Stimulated activated CD4-positive, alpha-beta T cell treated with anti-CD3 and anti-CD28 coated beads, Interleukin-2, amount 100 ng/mL, for 24 hours (primary cell): ENCODE measurements around the gene SLF2.
A peak's percentile ranks its signal among the peaks of the same experiment; 100 is the strongest.

Experiments used
- DNase-seq, 2 donors: peaks; one replicate each; pipeline ENCODE4 v3.0.0-alpha.2; 2020

Gene SLF2, protein sequence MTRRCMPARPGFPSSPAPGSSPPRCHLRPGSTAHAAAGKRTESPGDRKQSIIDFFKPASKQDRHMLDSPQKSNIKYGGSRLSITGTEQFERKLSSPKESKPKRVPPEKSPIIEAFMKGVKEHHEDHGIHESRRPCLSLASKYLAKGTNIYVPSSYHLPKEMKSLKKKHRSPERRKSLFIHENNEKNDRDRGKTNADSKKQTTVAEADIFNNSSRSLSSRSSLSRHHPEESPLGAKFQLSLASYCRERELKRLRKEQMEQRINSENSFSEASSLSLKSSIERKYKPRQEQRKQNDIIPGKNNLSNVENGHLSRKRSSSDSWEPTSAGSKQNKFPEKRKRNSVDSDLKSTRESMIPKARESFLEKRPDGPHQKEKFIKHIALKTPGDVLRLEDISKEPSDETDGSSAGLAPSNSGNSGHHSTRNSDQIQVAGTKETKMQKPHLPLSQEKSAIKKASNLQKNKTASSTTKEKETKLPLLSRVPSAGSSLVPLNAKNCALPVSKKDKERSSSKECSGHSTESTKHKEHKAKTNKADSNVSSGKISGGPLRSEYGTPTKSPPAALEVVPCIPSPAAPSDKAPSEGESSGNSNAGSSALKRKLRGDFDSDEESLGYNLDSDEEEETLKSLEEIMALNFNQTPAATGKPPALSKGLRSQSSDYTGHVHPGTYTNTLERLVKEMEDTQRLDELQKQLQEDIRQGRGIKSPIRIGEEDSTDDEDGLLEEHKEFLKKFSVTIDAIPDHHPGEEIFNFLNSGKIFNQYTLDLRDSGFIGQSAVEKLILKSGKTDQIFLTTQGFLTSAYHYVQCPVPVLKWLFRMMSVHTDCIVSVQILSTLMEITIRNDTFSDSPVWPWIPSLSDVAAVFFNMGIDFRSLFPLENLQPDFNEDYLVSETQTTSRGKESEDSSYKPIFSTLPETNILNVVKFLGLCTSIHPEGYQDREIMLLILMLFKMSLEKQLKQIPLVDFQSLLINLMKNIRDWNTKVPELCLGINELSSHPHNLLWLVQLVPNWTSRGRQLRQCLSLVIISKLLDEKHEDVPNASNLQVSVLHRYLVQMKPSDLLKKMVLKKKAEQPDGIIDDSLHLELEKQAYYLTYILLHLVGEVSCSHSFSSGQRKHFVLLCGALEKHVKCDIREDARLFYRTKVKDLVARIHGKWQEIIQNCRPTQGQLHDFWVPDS

DNA sequence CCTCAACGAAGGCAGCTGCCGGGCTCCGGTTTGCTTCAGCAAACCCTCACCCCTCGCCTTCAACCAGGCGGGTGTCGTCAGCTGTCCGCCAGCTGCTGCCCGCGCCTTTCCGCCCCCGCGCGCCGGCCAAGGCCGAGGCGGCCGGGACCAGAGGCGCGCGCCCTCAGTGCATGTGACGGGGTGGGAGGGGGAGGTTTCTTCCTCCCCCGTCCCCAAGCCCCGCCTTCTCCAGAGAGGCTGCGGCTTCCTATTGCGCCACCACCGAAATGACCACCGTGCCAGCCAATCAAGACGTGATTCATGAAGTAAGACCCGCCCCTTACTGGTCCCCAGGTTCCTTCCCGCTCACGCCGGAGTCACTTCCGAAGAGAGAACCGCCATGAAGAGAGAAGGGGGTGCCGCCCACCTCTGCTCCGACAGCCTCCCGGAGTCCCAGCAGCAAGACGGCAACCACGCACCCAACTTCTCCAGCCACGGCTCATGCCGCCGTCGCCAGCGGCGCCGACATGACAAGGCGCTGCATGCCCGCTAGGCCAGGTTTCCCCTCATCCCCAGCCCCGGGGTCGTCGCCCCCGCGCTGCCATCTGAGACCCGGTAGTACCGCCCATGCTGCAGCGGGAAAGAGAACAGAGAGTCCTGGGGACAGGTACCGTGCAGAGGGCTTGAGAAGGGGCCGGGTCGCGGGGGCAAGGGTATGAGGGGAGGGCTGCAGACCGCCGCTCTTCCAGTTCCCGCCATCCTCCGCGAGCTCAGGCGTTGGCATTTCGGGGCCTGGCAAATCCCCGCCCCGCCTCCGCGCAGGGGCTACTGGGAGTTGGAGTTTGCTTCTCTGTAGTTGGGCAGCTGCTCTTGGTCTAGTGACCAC is at the start of gene SLF2:
Gene SLF2, plus strand, starts transcription at position 359 of the 865 bp plus-strand sequence. Its CDS starts 148 bp downstream, at position 507.
- peak; percentile 91 to 94 for DNase-seq

DNA sequence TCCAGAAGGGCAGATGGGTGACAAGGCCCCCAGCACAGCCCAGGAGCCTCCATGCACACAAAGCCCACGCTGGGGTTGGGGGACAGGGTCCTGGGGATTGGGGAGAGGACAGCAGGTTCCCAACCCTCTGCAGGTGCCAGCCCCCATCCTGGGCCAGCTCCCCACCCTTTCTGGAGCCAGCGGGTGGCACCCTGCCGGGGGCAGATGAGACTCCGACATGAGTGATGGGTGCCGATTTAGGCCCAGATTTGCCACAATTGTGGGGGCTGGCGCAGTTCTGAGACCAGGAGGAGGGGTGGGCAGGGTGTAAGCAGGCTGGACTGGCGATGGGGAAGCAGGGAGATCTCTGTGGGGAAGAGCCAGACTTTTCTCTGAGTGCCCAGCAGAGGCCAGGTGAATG is 49.3 kb upstream of the SLF2 start:
- no peak for DNase-seq

DNA sequence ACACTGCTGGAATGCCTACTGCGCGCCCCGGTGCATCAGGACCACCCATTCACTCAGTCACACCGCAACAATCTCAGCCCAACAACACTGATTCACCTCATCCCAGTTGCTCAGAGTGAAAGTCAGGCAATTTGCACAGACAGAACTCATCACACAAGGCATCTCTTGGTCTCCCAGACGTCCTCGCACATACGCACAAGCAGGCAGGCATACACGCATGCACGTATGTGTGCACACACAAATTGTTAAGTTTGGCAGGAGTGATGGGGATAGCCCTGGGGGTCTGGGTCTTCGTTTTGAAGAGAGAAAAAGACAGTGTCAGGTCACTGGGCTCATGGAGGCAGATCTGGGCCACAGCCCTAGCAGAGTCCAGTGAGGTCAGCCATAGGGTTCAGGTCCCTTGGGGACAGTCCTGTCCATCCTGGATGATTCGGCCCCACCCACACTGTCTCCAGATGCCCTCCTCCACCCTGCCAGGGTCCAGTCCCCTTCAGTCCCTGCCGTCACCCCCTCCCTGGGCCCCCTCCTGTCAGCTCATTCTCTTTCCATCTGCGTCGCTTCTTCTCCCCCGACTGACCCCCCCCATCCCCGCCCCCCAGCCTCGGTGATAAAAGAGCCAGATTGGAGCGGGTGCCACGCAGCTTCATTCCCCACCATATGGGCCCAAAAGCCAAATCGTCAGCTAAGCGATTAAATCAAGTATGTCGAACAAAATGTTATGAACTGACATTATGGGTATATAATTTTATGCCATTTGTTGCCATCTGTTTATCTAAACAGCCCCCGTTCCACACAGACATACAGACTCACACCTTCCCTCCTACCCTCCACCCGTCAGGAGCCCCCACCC is 48.5 kb upstream of the SLF2 start:
- no peak for DNase-seq

DNA sequence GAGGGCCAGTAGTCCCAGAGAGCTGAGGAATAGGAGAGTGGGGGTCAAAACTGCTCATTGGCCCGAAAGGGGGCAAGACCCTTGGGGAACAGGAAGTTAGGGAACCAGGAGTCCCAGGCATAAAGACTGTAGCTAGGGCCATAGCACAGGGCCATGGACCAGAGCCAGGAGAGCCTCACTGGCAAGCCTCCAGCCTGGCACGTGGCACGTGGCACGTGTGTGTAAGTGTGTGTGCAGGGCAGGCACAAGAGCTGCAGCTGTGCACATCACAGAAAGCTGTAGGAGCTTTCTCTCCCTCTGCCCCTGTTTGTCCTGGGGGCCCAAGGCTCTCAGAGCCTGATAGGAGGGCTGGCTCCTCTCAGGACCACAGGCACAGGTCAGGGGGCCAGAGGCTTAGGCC is 47.8 kb upstream of the SLF2 start:
- no peak for DNase-seq

DNA sequence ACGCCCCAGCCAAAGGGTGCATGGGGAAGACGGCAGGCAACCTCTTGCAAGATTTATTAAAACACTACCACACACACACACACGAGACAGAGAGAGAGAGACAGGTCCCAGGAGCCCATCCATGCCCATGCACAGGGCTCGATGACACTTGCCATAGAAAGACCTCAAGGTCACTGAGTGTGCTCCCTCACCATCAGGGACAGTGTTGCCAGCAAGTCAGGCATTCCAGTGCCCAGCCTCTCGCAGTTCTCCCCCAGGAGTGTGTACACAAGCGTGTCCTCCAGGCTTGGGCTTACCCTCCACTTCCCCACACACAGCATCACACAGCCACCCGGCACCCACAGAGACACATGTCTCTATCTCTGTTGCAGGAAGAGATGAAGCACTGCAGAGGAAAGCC is 46.8 kb upstream of the SLF2 start:
- DNase-seq = no peak

DNA sequence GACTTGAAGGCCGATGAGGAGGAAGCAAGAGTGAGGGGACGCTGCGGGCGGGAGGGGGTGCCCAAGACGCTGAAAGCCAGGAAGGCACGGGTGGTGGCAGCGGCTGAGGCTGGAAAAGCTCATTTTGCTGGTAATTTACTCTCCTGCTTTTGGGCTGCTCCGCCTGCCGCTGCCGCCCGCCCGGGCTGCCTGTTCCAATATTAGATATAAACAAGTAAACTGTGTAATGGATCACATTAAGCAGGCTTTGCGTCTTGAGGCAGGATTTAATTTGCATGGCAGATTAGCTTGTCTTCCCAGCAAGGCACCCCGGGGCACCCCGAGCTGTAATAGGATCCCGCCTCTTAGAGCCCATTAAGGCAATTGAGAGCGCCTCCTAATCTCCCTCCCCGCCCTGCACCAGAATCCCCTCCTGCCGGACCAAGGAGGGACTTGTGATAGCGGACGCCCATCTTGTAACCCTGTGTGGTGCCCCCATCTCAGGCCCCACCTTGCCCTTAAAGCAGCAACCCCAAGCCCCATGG is 46.1 kb upstream of the SLF2 start:
- no peak for DNase-seq

DNA sequence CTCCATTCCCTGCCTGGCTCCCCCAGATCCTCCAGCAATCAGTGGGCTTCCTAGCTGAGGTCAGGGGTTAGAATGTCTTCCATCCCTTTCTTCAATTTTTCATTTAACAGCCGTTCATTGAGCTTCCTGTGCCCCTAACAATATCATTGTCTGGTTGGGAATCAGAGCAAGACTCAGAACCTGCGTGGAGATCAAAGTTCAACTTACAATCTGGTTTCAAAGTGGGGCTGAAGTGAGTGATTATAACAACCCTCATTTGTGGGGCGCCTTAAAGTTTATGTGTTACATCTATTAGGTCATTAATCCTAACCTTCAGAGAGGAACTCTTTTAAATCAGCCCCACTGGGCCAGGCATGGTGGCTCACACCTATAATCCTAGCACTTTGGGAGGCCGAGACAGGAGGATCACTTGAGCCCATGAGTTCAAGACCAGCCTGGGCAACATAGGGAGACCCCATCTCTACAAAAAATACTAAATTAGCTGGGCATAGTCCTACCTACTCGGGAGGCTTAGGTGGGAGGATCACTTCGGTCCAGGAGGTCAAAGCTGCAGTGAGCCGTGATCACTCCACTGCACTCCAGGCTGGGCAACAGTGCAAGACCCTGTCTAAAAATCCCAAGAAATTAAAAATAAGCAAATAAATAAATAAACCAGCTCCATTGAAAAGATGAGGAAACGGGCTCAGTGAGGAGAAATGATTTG is 45.4 kb upstream of the SLF2 start:
- DNase-seq = no peak

DNA sequence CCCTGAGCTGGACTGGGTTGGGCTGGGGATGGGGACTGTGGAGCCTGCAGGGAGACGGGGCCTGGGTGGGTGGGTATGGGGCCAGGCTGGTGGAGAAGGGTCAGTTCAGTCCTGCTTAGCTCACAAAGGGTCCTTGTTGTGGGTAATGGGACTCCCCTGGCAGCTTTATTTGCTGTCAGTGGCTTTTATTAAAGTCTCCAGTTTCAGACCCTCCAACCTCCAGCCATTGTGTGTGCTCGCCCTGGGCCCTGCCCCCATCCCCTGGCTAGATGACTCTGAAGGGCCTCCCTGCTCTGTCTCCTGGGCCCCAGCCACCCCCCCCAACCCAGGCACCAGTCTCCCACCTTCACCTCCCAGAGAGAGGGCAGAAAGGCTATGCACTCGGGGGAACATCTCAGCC is 44.4 kb upstream of the SLF2 start:
- no peak for DNase-seq

DNA sequence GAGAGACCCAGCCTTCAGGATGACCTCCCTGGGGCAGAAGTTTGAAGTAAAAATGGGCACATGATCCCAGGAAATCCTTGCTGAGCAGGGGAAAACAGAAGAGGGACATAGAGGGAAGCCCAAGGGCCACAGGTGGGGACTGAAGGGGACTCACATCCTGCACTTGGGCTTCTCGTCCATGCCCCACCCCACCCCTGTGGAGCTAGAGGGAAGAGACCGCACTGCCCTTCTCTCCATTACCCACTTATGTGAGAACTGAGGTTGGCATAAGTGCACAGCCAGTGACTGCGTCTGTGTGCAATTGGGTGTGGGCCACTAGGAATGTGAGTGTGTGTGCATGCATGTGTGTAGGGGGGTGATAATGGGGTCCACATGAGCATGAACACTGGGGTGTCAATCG is 43.4 kb upstream of the SLF2 start:
- DNase-seq = no peak

DNA sequence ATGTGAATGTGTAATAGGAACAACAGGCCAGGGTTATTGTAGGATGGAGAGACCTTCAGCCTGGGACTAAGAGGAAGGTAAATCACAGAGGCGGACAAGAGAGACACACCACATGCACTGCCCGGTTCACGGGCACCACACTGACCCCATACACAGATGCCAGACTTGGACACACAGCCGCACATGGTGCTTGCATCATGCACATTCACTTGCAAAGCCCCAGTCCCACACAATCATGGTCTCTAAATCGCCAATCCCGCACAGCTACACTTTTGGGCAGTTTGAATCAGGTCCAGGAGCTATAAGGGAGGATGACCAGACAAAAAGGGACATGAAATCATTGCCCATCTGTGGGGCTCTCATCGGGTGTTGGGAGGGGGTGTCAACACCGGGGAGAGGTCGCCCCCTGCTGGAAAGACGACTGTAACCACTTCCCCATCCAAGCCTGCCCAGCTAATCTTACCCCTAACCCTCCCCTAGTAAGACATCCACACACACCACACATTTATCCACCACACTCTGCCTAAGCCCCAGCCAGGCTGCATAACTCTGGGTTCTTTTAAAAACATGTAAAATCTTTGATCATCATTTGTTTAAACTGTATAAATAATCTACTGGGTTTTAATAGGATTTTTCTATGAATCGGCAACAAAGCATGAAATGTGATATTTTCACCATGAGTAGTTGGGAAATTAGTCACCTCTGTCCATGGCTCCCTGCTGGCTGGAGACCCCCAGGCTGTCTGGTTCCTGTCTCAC is 40.5 kb upstream of the SLF2 start:
- peak; percentile 74 to 83 for DNase-seq

DNA sequence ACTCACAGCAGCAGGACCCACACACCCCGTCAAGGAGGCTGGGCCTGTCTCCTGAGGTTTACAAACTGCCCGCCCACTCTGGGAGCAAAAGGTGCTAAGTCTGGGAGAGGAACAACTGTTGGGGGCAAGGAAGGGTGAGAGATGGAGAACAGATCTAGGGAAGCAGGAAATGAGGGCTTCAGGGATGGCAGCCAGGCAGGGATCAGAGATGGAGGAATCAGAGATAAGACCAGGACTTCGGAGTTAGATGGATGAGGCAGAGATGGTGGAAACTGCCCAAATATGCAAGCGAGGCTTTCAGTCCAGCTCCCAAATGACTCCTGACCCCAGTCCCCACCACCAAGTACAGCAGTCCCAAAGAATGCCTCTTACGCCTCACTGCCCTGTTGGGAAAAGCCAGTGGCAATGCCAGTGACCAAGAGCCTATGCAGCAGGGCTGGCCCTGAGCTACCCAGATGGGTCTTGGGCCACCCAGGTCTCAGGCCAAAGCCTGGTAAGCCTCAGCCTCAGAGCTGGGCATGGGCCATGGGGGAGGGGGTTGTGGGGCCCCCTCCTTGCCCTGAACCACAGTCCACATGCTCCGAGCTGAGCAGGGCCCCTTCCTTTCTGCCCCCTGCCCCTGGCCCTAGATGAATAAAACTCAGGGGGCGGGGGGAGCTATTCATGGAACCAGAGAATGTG is 39.5 kb upstream of the SLF2 start:
- DNase-seq = no peak

DNA sequence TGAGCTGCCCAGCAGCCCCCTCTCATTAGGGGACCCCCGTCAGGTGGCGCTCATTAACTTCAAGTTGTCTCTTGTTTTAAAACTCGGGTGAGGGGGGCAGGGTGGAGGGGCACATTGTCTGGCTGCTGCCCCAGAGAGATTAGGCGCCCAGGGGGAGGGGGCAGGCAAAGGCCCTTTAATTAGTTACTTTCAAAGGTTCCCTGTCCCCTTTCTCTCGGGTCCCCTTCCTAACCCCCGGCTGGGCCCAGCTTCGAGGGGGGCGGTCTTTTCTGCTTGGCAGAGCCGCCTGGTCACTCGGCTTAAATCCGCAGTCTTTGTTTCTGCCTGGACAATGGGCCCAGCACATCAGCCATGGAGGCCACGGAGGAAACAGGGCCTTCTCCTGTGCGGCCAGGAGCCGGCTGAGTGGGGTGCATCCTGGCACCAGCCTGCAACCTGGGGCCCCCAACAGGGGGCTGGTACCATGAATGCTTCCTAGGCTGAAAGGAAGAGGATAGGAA is 38.9 kb upstream of the SLF2 start:
- no peak for DNase-seq

DNA sequence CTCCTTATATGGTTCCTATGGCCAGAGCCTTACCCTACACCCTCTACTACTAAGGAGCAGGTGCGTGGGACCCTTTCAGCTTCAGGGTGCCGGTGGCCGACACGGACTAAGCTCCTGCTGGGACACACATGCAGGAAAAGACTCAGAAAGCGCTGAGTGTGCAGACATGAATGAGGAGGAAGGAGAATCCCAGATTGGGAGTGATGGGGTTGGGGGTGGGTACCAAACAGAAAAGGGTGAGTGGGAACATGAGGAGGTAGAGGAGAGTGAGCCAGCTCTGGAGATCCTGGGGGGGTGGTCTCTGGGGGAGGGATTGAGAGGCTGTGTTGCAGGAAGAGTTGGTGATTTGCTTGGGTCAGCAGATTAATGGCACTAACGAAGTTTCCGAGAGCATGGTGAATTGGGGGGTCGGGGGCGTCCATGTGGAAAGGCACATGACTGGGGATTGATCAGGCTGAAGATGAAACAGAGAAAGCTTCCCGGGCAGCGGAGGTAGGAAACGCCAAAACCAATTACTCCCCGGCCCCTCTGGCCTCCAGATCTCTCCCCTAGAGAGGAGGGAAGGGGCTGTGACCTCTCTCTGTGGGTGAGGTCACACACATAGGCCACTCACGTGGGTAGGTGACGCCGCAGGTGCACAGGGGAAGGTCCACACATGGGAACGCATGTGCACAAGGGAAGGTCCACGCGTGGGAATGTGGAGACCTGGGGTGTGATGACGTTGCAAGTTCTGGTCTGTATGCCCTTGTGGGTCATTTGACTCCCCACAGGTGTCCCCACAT is 37.9 kb upstream of the SLF2 start:
- no peak for DNase-seq

DNA sequence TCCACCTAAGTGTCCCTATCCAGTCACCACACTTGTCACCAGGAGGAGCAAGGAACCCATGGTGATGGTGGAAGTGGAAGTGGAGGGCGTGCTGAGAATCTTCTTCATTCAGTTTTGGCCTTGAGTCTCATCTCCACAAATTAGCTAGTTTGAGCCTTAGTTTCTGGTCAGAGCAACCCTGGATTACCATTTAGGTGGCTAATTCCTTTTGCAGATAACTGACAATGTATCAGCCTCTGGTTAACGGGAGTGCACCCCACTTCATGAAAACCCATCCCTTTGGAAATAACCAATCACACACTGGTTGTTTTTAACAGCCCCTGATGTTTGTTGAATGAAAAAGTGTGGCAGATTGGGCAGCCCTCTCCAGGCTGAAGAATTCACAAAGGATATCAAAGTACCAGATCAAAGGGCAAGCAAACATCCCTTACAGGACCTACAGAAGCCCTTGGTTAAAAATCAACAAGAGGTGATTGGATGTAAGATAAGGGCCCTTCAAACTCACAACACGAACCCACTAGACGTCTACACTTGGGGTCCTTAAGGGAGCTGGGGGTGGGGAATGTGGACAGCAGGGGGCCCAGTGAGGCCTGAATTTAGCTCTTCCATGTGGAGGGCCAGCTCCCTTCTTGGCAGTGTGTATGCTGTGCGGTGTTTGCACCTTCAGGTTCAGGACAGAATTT is 37.1 kb upstream of the SLF2 start:
- DNase-seq = no peak

DNA sequence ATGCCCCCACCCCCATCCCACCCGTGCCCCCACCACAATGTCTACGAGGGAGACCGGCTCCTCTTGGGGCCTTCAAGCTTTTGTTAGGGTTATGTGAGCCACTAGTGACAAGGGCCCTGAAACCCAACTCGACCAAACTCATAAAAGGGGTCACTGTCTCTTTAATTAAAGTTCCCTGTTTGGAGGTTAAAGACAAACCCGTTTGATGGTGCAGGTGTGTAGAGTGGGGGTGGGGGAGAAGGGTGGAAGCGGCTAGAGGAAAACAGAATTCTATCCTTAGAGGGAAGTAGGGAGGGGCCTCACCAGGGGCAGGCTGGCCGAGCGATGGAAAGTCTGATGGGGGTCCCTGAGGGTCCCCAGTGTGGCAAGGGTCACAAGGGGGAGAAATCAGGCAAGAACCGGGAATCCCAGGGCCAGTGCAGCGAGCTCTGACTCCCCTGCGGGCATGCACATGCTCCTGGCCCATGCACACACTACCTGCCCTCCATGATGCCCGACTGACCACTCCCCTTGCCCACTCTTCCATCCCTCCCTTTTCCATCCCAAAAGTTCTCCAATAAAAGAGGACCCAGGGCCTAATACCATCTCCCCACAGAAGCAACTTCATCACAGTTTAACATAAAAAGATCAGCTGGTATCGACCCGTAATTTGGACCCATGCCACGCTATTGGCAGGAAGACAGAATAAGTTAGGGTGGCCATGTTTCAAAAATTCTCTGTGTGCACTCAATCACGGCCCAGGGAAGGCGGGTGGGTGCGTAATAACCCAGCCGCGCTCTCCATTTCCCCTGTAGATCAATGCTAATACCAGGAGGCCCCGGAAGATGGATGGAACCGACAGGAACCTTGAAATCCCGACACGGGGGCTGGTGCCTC is 35.9 kb upstream of the SLF2 start:
- DNase-seq = no peak

DNA sequence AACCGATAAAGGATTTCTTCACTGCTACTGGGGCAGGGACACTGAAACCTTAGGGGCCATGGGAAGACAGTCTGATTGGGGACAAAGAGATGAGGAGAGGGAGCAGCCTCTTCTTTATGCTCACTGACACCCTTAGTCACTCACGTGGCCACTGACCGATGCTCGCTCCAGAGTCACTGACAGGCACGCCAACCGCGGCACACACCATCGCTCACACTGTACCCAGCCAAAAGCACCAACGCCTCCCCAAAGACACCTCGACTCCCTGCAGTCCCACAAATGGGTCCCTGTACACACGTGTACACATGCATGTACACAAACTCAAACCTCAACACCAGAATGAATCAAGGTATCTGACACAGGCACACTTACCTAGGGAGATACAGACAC is 35.3 kb upstream of the SLF2 start:
- no peak for DNase-seq
